ENCODE data around the gene DOCK1.

Gene DOCK1

GRCh38 chr10:127003032-127003685, 97.9 kb downstream of the DOCK1 start:
- no peaks in the 10 kb centered on the region for H3K9me3 ChIP-seq (replicated peaks; ENCODE audit: insufficient read depth, low read length)
- H3K27me3 ChIP-seq (replicated peaks; ENCODE audit: insufficient read depth, low read length): no peaks in the 10 kb centered on the region
- no peak overlapping the region for H3K4me3 ChIP-seq (ENCODE audit: low read length)
- H3K36me3 ChIP-seq (replicated peaks; ENCODE audit: insufficient read depth, low read length): no peaks in the 10 kb centered on the region
- no peak overlapping the region for H3K4me2 ChIP-seq (ENCODE audit: low read depth, low read length)
- no peak for DNase-seq
- no peak overlapping the region for H2AFZ ChIP-seq (ENCODE audit: low read length)
- no peaks in the 10 kb centered on the region for H3F3A ChIP-seq (ENCODE audit: insufficient read depth, low read length)
- no peaks in the 10 kb centered on the region for H3K79me2 ChIP-seq (ENCODE audit: low read length)
- H3K27ac ChIP-seq (ENCODE audit: low read length): no peak overlapping the region
- no peaks in the 10 kb centered on the region for H3K9me2 ChIP-seq (replicated peaks; ENCODE audit: insufficient read depth, low read length)
- no peak overlapping the region for H3K9ac ChIP-seq (ENCODE audit: low read length)
- H3K4me1 ChIP-seq (ENCODE audit: low read length): no peaks in the 10 kb centered on the region
- TF ChIP-seq EZH2phosphoT487 (IDR thresholded peaks at IDR 0.05; ENCODE audit: low read length): no peak
- no peak for TF ChIP-seq CTCF (IDR thresholded peaks at IDR 0.05; ENCODE audit: low read length)
- TF ChIP-seq EZH2 (optimal IDR thresholded peaks at IDR 0.05; ENCODE audit: low read depth, low read length): no peak
- H4K20me1 ChIP-seq (ENCODE audit: insufficient read depth, low read length): no peaks in the 10 kb centered on the region

GRCh38 chr10:127006453-127006852, 101.2 kb downstream of the DOCK1 start:
- H3K9me3 ChIP-seq (replicated peaks; ENCODE audit: insufficient read depth, low read length): no peaks in the 10 kb centered on the region
- no peaks in the 10 kb centered on the region for H3K4me1 ChIP-seq (ENCODE audit: low read length)
- no peak overlapping the region for H2AFZ ChIP-seq (ENCODE audit: low read length)
- no peaks in the 10 kb centered on the region for H3F3A ChIP-seq (ENCODE audit: insufficient read depth, low read length)
- no peaks in the 10 kb centered on the region for H3K9me2 ChIP-seq (replicated peaks; ENCODE audit: insufficient read depth, low read length)
- no peak overlapping the region for H3K27ac ChIP-seq (ENCODE audit: low read length)
- no peak overlapping the region for H3K9ac ChIP-seq (ENCODE audit: low read length)
- no peaks in the 10 kb centered on the region for H3K27me3 ChIP-seq (replicated peaks; ENCODE audit: insufficient read depth, low read length)
- DNase-seq: no peak
- H3K4me2 ChIP-seq (ENCODE audit: low read depth, low read length): no peak overlapping the region
- no peaks in the 10 kb centered on the region for H3K36me3 ChIP-seq (replicated peaks; ENCODE audit: insufficient read depth, low read length)
- no peak overlapping the region for H3K4me3 ChIP-seq (ENCODE audit: low read length)
- no peaks in the 10 kb centered on the region for H4K20me1 ChIP-seq (ENCODE audit: insufficient read depth, low read length)
- H3K79me2 ChIP-seq (ENCODE audit: low read length): no peaks in the 10 kb centered on the region
- TF ChIP-seq CTCF (IDR thresholded peaks at IDR 0.05; ENCODE audit: low read length): no peak
- TF ChIP-seq EZH2phosphoT487 (IDR thresholded peaks at IDR 0.05; ENCODE audit: low read length): no peak
- no peak for TF ChIP-seq EZH2 (optimal IDR thresholded peaks at IDR 0.05; ENCODE audit: low read depth, low read length)

- DNase-seq: no peak
- Histone ChIP-seq H4K20me1 (ENCODE audit: insufficient read depth, low read length) (no peaks in the 10 kb centered on the region), H3F3A (ENCODE audit: insufficient read depth, low read length) (no peaks in the 10 kb centered on the region), H3K9me3 (replicated peaks; ENCODE audit: insufficient read depth, low read length) (no peaks in the 10 kb centered on the region), H3K79me2 (ENCODE audit: low read length) (no peaks in the 10 kb centered on the region), H3K36me3 (replicated peaks; ENCODE audit: insufficient read depth, low read length) (no peaks in the 10 kb centered on the region), H3K4me2 (ENCODE audit: low read depth, low read length) (no peak overlapping the region), H3K9ac (ENCODE audit: low read length) (no peak overlapping the region), H3K9me2 (replicated peaks; ENCODE audit: insufficient read depth, low read length) (no peaks in the 10 kb centered on the region), H2AFZ (ENCODE audit: low read length) (no peak overlapping the region), H3K4me3 (ENCODE audit: low read length) (no peak overlapping the region), H3K27ac (ENCODE audit: low read length) (no peak overlapping the region), H3K4me1 (ENCODE audit: low read length) (no peaks in the 10 kb centered on the region), H3K27me3 (replicated peaks; ENCODE audit: insufficient read depth, low read length) (no peaks in the 10 kb centered on the region)
- TF ChIP-seq EZH2phosphoT487 (IDR thresholded peaks at IDR 0.05; ENCODE audit: low read length) (no peak), CTCF (IDR thresholded peaks at IDR 0.05; ENCODE audit: low read length) (no peak), EZH2 (optimal IDR thresholded peaks at IDR 0.05; ENCODE audit: low read depth, low read length) (no peak)
These were observed 104.1 kb downstream of the DOCK1 start for GRCh38 chr10:127009366-127009765.

Measured in MM.1S (cell line).